ENCODE data around the gene CBR3. TPM values are rescaled to one million over a fixed set of nuclear protein-coding genes. Genes with fewer than 3 reads are reported as not detected.

CBR3 gene
- total and polyA plus RNA-seq, 9 of the 15 experiments (the other 6 are each of a cell fraction or from before 2014, with no cell fraction given), result not detected

- TF ChIP-seq RERE (CRISPR knock-in tag; IDR thresholded peaks at IDR 0.05; ENCODE audit: borderline replicate concordance) (no peak), MYC (IDR thresholded peaks at IDR 0.05; ENCODE audit: low read depth, low read length) (no peak; the same call in 1 of the 2 replicates), MYC (CRISPR knock-in tag; IDR thresholded peaks at IDR 0.05; ENCODE audit: borderline replicate concordance, low read depth) (no peak), TAF7 (tag; IDR thresholded peaks at IDR 0.05) (peak; percentile 80), REST (IDR thresholded peaks at IDR 0.05; ENCODE audit: borderline replicate concordance) (no peak), REST (CRISPR knock-in tag; IDR thresholded peaks at IDR 0.05; ENCODE audit: low read depth) (no peak), E2F8 (IDR thresholded peaks at IDR 0.05; ENCODE audit: low read depth, partially characterized antibody) (no peak), PHF8 (IDR thresholded peaks at IDR 0.05; ENCODE audit: borderline replicate concordance, low read length) (peak; percentile 38; the same call in 1 of the 2 replicates), FOXP1 (CRISPR knock-in tag; IDR thresholded peaks at IDR 0.05) (no peak)
Measured at GRCh38 chr21:36149788-36150711, 15.2 kb downstream of the CBR3 start (continued).

All from K562 (cell line).